Heart right ventricle (tissue), 16 donors: ENCODE results near the gene EPM2A. TPM values are rescaled to one million over a fixed set of nuclear protein-coding genes. Genes with fewer than 3 reads are reported as not detected.
"Not testable (repeated sequence)": the region's sequence is repeated elsewhere in the genome, so short reads cannot be mapped to it uniquely, and the experiment has no call there.

ENCODE experiments used
- ATAC-seq, 8 donors: fragments of 200-7000 bp; cut with Tn5 transposase; one replicate each; pipeline ENCODE4 v1.9.1; 2020; ENCODE audit warnings: mild to moderate bottlenecking in 8 of 8, moderate library complexity in 8 of 8, moderate number of reproducible peaks in 1 of 8
- DNase-seq, 2 donors: peaks; one replicate each; pipeline ENCODE4 v3.0.0-alpha.2; 2020
- H3K27ac ChIP-seq, 10 donors: fragments of 200-600 bp; sonication (generic) in 2 of 10; one replicate each; pipeline versions ENCODE4 v1.5.0 to v1.8.0; 2020 to 2022; ENCODE audit warnings: mild to moderate bottlenecking in 3 of 10
- H3K27me3 ChIP-seq, 7 donors: fragments of 200-600 bp; one replicate each; pipeline ENCODE4 v1.8.0; 2021 to 2022; ENCODE audit warnings: mild to moderate bottlenecking in 2 of 7
- H3K36me3 ChIP-seq, 9 donors: fragments of 200-600 bp; sonication (generic) in 1 of 9; one replicate each; pipeline versions ENCODE4 v1.5.0 to v1.8.0; 2020 to 2022; ENCODE audit warnings: mild to moderate bottlenecking in 2 of 9
- H3K4me1 ChIP-seq, 9 donors: fragments of 200-600 bp; sonication (generic) in 1 of 9; one replicate each; pipeline versions ENCODE4 v1.5.0 to v1.8.0; 2020 to 2022; ENCODE audit warnings: mild to moderate bottlenecking in 4 of 9
- H3K4me3 ChIP-seq, 10 donors: fragments of 200-600 bp; sonication (generic) in 2 of 10; one replicate each; pipeline versions ENCODE4 v1.5.0 to v1.8.0; 2020 to 2022; ENCODE audit warnings: mild to moderate bottlenecking in 7 of 10, moderate library complexity in 2 of 10
- H3K9me3 ChIP-seq, 11 donors: fragments of 200-600 bp in 10 of 11; sonication (generic) in 2 of 11; one replicate each; pipeline versions ENCODE4 v1.5.0 to v1.8.0; 2013 to 2022; ENCODE audit warnings: mild to moderate bottlenecking in 2 of 11, control low read depth in 1 of 11, moderate library complexity in 1 of 11
- WGBS, 2 donors: extraction: QIAGEN DNeasy Blood & Tissue Kit; methylation state at CpG; one replicate each; pipeline ENCODE4 v1.1.7; 2013; ENCODE audit warnings: inconsistent platforms in 1 of 2; 5-methylcytosine and 5-hydroxymethylcytosine counted together
- intact Hi-C, 10 donors: fragments of 100-400 bp; cut with DNase I; formaldehyde crosslinking; loops; one replicate each; pipeline versions ENCODE4 v1.11.1 to v1.14.2; 2022
- polyA plus RNA-seq, 2 donors: library from polyadenylated mRNA; stranded (reverse); fragments of 200-250 nt; gene quantifications; one replicate each; pipeline ENCODE4 v1.2.3, GENCODE V29; 2013
- total RNA-seq, 10 donors: library from RNA; stranded (reverse); fragmentation: NEBNext Ultra II Directional in 3 of 10; extraction: Animal tissue kit (Norgen Biotek cat#: 25700) in 3 of 10; gene quantifications; one replicate each; pipeline versions ENCODE4 v1.2.1 to v1.2.4, GENCODE V29; 2021 to 2023
- TF ChIP-seq, protein P1 (sequence below), 9 donors: fragments of 200-600 bp; sonication (generic) in 2 of 9; IDR thresholded peaks; one replicate each; pipeline versions ENCODE4 v1.5.0 to v1.8.0; 2021 to 2022; ENCODE audit warnings: antibody characterized with exemption in 9 of 9, mild to moderate bottlenecking in 5 of 9, moderate library complexity in 1 of 9
- donor health status: Arrhythmogenic right ventricular cardiomyopathy.
- donor health status: ischemic (EF 13 %, LVEDD 7.1; RV severe dilation, severe dysfunction).
- donor health status: healthy with polysubstance abuse.
- donor health status: DM: no; HTN: yes; CAD: no.
- donor health status: DM: no; HTN: no; CAD: no.
- donor health status: ischemic (EF 25% LVEDD 6.9; RV normal size, moderate dysfunction).
- donor health status: ischemic (EF 25% LVEDD 5.7; RV mildly dilated, moderate dysfunction).
- donor health status: healthy.
- donor health status: DM: yes; HTN: yes; CAD: no.
- donor health status: Ischemic cardiomyopathy.
- donor health status: ischemic (EF 35%, LVEDD 5.7; RV mildly dilated, moderate dysfunction).
- donor health status: nonischemic (EF 11% LVEDD 7.7; RV severe dilation, severe dysfunction).
- donor health status: DM: yes; HTN: yes; CAD: no.
- donor health status: PGD.
- donor health status: ischemic (EF 29% LVEDD 5.4; RV normal size, mild dysfunction).
- donor health status: nonischemic (EF 23%, LVEDD 6.1; RV moderate dilation, normal function).

Gene EPM2A
- total and polyA plus RNA-seq, 12 donors = 11.0 to 60.9 (median 43.2) TPM

- intact Hi-C loops = no loop called here
- DNase-seq = no peak
- H3K4me1 ChIP-seq = peaks cover 0 to 5% (median 0%) of the 10 kb centered on the region in 9 donors
Measured at GRCh38 chr6:145699462-145699861, 35.9 kb downstream of the EPM2A start.

DNA sequence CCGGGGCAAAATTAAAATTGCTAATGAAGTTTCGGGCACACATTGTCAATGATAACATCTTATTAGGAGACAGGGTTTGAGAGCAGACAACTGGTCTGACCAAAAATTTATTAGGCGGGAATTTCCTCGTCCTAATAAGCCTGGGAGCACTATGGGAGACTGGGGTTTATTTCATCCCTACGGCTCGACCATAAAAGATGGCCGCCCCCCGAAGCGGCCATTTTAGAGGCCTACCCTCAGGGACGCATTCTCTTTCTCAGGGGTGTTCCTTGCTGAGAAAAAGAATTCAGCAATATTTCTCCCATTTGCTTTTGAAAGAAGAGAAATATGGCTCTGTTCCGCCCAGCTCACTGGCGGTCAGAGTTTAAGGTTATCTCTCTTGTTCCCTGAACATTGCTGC is 37.9 kb downstream of the EPM2A start:
- WGBS, 2 donors = 97 to 98% methylated on average over 12 of the region's 12 CpGs
- H3K27me3 ChIP-seq, intact Hi-C loops, H3K9me3 ChIP-seq, H3K4me1 ChIP-seq, ATAC-seq, H3K27ac ChIP-seq, DNase-seq, H3K36me3 ChIP-seq, H3K4me3 ChIP-seq: not testable (repeated sequence)

More at GRCh38 chr6:145699462-145699861, 35.9 kb downstream of the EPM2A start:
- no peaks in the 10 kb centered on the region for H3K36me3 ChIP-seq
- H3K9me3 ChIP-seq = no peaks in the 10 kb centered on the region
- H3K27me3 ChIP-seq = no peaks in the 10 kb centered on the region
- no peak for ATAC-seq
- H3K4me3 ChIP-seq = no peak overlapping the region
- TF ChIP-seq, protein P1, sequence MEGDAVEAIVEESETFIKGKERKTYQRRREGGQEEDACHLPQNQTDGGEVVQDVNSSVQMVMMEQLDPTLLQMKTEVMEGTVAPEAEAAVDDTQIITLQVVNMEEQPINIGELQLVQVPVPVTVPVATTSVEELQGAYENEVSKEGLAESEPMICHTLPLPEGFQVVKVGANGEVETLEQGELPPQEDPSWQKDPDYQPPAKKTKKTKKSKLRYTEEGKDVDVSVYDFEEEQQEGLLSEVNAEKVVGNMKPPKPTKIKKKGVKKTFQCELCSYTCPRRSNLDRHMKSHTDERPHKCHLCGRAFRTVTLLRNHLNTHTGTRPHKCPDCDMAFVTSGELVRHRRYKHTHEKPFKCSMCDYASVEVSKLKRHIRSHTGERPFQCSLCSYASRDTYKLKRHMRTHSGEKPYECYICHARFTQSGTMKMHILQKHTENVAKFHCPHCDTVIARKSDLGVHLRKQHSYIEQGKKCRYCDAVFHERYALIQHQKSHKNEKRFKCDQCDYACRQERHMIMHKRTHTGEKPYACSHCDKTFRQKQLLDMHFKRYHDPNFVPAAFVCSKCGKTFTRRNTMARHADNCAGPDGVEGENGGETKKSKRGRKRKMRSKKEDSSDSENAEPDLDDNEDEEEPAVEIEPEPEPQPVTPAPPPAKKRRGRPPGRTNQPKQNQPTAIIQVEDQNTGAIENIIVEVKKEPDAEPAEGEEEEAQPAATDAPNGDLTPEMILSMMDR (IDR thresholded peaks at IDR 0.05) = no peak
- H3K27ac ChIP-seq = no peak overlapping the region

DNA sequence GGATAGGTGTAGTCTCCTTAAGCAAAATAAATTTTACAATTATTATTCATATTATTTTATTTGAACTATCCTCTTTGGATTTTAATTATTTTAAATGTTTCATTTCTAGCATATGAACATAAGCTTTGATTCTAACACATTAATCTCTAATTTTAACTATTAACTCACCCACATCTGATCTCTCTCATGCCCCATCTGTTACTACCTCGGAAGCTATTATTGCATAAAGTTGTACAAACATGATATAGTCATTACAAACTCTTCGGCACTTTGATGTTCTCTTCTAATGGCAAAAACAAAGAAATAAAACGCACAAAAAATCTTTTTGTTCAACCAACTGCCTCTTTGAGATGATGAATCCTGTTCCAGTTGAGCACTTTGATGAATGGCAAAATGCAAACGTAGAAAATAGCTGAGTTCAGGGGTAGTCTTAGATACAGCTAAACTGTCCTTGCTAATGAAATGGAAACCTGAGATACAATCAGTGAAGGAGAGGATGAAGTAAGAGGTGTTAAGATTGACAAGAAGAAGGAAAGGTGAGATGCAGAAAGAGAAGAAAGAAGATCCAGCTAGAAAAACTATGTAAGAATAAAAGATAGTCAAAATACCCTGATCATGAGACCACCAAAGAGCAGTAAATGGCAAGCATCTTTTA is 41.1 kb downstream of the EPM2A start:
- H3K4me3 ChIP-seq = no peak overlapping the region
- H3K9me3 ChIP-seq = peaks cover 0 to 11% (median 5%) of the 10 kb centered on the region in 11 donors
- 91 to 92% methylated on average over 4 of the region's 4 CpGs for WGBS, 2 donors
- H3K4me1 ChIP-seq = no peaks in the 10 kb centered on the region
- no peak overlapping the region for H3K27ac ChIP-seq
- no peaks in the 10 kb centered on the region for H3K27me3 ChIP-seq
- no peak for ATAC-seq
- no peaks in the 10 kb centered on the region for H3K36me3 ChIP-seq
- TF ChIP-seq, protein P1 (IDR thresholded peaks at IDR 0.05) = no peak
- intact Hi-C loops = no loop called here
- no peak for DNase-seq

- Histone ChIP-seq H3K4me1 (peaks cover 0 to 8% (median 0%) of the 10 kb centered on the region in 9 donors), H3K4me3 (no peak overlapping the region), H3K9me3 (peaks cover 0 to 11% (median 5%) of the 10 kb centered on the region in 11 donors), H3K36me3 (no peaks in the 10 kb centered on the region), H3K27me3 (no peaks in the 10 kb centered on the region), H3K27ac (no peak overlapping the region)
- TF ChIP-seq, protein P1 (IDR thresholded peaks at IDR 0.05) = no peak
- DNase-seq = no peak
- no peak for ATAC-seq
- intact Hi-C loops = no loop called here
- 92 to 95% methylated on average over 2 of the region's 2 CpGs for WGBS, 2 donors
Measured at GRCh38 chr6:145690969-145691368, 44.4 kb downstream of the EPM2A start.

GRCh38 chr6:145689529-145689928 is 45.8 kb downstream of the EPM2A start:
- 88 to 94% methylated on average over 2 of the region's 2 CpGs for WGBS, 2 donors
- intact Hi-C loops = no loop called here
- H3K27ac ChIP-seq = no peak overlapping the region
- no peak for DNase-seq
- H3K9me3 ChIP-seq = peaks cover 0 to 11% (median 5%) of the 10 kb centered on the region in 11 donors
- H3K4me3 ChIP-seq = no peak overlapping the region
- ATAC-seq = no peak
- peaks cover 0 to 8% (median 0%) of the 10 kb centered on the region in 9 donors for H3K4me1 ChIP-seq
- H3K36me3 ChIP-seq = peaks cover 0 to 10% (median 0%) of the 10 kb centered on the region in 9 donors
- TF ChIP-seq, protein P1 (IDR thresholded peaks at IDR 0.05) = no peak
- no peaks in the 10 kb centered on the region for H3K27me3 ChIP-seq
